Measurements from ENCODE around the gene ERF.
A peak's percentile ranks its signal among the peaks of the same experiment; 100 is the strongest.

GRCh38 chr19:42283188-42284065 lies 28.5 kb upstream of the ERF start:
- TF ChIP-seq CTCF (IDR thresholded peaks at IDR 0.05) (no peak), POLR2AphosphoS5 (IDR thresholded peaks at IDR 0.05) (peak; percentile 81 to 90 (median 88)), POLR2A (IDR thresholded peaks at IDR 0.05) (peak; percentile 57 to 69), EP300 (IDR thresholded peaks at IDR 0.05) (no peak)

Measured in sigmoid colon (tissue), 4 donors.